Measurements from ENCODE around the gene TMEM212. TPM values are rescaled to one million over a fixed set of nuclear protein-coding genes. Genes with fewer than 3 reads are reported as not detected.
"Not testable (repeated sequence)": the region's sequence is repeated elsewhere in the genome, so short reads cannot be mapped to it uniquely, and the experiment has no call there.

Gene TMEM212
- total and polyA plus RNA-seq, 11 donors, result not detected

GRCh38 chr3:171850960-171851659 lies 8.0 kb downstream of the TMEM212 start:
- no peak for DNase-seq
- Histone ChIP-seq H3K27ac (no peak overlapping the region), H3K4me3 (no peak overlapping the region), H3K4me1 (peaks cover 0 to 22% (median 6%) of the 10 kb centered on the region in 12 donors), H3K9me3 (peaks cover 0 to 19% (median 7%) of the 10 kb centered on the region in 12 donors), H3K36me3 (no peaks in the 10 kb centered on the region), H3K27me3 (no peaks in the 10 kb centered on the region)
- WGBS, 4 donors, result 82 to 90% (median 85%) methylated on average over 6 of the region's 6 CpGs
- TF ChIP-seq CTCF (IDR thresholded peaks at IDR 0.05), result no peak
- no peak for TF ChIP-seq POLR2A (IDR thresholded peaks at IDR 0.05)
- no peak for ATAC-seq
- intact Hi-C loops (cut with DNase I), result loop anchor here in 1 of 10 donors (5.0 kb wide), 1 partner anchor 161 kb away; no protein-coding TSS in a partner anchor

DNA sequence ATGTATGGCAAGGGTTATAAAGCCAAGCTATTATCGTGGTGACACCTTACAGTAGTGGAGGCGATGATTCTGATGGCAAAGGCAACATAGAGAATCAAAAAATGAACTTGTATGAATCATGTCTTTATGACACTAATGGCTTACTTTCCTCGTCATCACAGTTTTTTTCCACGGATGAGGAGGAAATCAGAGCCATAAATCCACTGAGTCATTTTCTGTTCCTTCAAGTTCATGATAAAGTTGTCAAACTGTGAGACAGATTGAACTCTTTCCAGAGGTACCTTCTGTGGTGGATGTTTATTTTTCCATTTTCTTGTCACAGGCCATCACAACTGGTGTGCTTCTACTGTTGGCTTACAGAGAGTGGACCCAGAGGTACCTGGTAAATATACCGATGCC lies 8.5 kb downstream of the TMEM212 start:
- intact Hi-C loops (cut with DNase I), result loop anchor here in 1 of 10 donors (5.0 kb wide), 1 partner anchor 161 kb away; no protein-coding TSS in a partner anchor
- H3K4me3 ChIP-seq, result no peak overlapping the region
- no peaks in the 10 kb centered on the region for H3K27me3 ChIP-seq
- peaks cover 0 to 19% (median 7%) of the 10 kb centered on the region in 12 donors for H3K9me3 ChIP-seq
- H3K36me3 ChIP-seq, result no peaks in the 10 kb centered on the region
- 83 to 88% (median 84%) methylated on average over 5 of the region's 5 CpGs for WGBS, 4 donors
- H3K4me1 ChIP-seq, result peaks cover 0 to 22% (median 6%) of the 10 kb centered on the region in 12 donors
- ATAC-seq (no peak), DNase-seq (no peak)
- H3K27ac ChIP-seq, result no peak overlapping the region
- TF ChIP-seq CTCF (IDR thresholded peaks at IDR 0.05), result no peak
- TF ChIP-seq POLR2A (IDR thresholded peaks at IDR 0.05), result no peak

DNA sequence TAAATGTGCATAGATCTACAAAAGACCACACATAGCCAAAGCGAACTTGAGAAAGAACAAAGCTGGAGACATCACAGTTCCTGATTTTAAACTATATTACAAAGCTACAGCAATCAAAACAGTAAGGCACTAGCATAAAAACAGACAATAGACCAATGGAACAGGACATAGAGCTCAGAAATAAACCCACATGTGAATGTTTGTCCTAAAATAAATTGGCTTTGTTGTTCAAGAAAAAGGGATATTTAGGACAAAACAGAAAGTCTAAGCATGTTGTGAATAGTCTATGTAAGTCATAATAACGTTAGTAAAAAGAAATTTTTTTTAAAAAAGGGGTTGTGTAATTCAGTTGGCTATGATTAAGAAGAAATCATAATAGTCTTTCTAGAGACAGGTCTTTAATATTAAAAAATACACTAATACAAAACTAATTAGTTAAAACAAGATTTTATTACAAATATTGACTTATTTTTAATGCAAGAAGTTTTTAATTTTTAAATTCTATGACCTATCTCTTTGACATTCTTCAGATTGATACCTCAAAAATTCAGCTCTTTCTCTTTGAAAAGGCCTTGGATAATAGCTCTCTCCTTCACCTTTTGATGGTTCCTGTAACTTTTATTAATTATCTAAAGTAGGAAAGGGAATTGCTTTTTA lies 11.6 kb downstream of the TMEM212 start:
- no peak for TF ChIP-seq POLR2A (IDR thresholded peaks at IDR 0.05)
- TF ChIP-seq CTCF (IDR thresholded peaks at IDR 0.05), result no peak
- H3K27me3 ChIP-seq, result no peaks in the 10 kb centered on the region
- H3K36me3 ChIP-seq, result no peaks in the 10 kb centered on the region
- peaks cover 0 to 15% (median under 1%) of the 10 kb centered on the region in 12 donors for H3K4me1 ChIP-seq
- H3K27ac ChIP-seq, result no peak overlapping the region
- no peak overlapping the region for H3K4me3 ChIP-seq
- DNase-seq, result no peak
- H3K9me3 ChIP-seq, result peaks cover 0 to 19% (median 7%) of the 10 kb centered on the region in 12 donors
- ATAC-seq, result no peak
- intact Hi-C loops (cut with DNase I), result loop anchor here in 1 of 10 donors (5.0 kb wide), 1 partner anchor 158 kb away; no protein-coding TSS in a partner anchor
- WGBS, 4 donors, result 85 to 90% (median 87%) methylated on average over 2 of the region's 2 CpGs

DNA sequence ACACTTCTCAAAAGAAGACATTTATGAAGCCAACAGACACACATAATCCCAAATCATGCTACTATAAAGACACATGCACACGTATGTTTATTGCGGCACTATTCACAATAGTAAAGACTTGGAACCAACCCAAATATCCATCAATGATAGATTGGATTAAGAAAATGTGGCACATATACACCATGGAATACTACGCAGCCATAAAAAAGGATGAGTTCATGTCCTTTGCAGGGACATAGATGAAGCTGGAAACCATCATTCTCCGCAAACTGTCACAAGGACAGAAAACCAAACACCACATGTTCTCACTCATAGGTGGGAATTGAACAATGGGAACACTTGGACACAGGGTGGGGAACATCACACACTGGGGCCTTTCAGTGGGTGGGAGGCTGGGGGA lies 15.6 kb downstream of the TMEM212 start:
- Histone ChIP-seq H3K9me3 (peaks cover 0 to 18% (median 7%) of the 10 kb centered on the region in 12 donors), H3K4me1 (peaks cover 0 to 26% (median 17%) of the 10 kb centered on the region in 12 donors)
- ATAC-seq; H3K27me3 ChIP-seq; H3K4me3 ChIP-seq; intact Hi-C loops (cut with DNase I); H3K36me3 ChIP-seq; DNase-seq; H3K27ac ChIP-seq: not testable (repeated sequence)
- 92 to 98% (median 97%) methylated on average over 4 of the region's 4 CpGs for WGBS, 4 donors

Measured in heart left ventricle (tissue), 16 donors.